ENCODE measurements around the gene KCNJ5.

KCNJ5 gene

DNA sequence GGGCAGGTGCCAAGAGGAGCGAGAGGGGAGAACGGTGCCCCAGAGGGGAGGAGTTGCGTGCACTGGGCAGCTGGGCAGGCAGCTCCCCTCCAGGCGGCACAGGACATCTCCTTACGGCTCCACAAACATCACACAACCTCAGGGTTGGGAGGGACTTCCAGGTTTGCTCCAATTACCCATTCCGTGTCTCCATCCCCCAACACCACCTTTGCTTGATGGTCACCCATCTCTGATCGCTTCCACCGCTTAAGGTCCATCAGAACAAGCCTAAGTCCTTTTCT is 66.0 kb downstream of the KCNJ5 start:
- TF ChIP-seq, protein P1, sequence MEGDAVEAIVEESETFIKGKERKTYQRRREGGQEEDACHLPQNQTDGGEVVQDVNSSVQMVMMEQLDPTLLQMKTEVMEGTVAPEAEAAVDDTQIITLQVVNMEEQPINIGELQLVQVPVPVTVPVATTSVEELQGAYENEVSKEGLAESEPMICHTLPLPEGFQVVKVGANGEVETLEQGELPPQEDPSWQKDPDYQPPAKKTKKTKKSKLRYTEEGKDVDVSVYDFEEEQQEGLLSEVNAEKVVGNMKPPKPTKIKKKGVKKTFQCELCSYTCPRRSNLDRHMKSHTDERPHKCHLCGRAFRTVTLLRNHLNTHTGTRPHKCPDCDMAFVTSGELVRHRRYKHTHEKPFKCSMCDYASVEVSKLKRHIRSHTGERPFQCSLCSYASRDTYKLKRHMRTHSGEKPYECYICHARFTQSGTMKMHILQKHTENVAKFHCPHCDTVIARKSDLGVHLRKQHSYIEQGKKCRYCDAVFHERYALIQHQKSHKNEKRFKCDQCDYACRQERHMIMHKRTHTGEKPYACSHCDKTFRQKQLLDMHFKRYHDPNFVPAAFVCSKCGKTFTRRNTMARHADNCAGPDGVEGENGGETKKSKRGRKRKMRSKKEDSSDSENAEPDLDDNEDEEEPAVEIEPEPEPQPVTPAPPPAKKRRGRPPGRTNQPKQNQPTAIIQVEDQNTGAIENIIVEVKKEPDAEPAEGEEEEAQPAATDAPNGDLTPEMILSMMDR (conservative IDR thresholded peaks at IDR 0.05): no peak
- H3K27ac ChIP-seq: no peak overlapping the region

DNA sequence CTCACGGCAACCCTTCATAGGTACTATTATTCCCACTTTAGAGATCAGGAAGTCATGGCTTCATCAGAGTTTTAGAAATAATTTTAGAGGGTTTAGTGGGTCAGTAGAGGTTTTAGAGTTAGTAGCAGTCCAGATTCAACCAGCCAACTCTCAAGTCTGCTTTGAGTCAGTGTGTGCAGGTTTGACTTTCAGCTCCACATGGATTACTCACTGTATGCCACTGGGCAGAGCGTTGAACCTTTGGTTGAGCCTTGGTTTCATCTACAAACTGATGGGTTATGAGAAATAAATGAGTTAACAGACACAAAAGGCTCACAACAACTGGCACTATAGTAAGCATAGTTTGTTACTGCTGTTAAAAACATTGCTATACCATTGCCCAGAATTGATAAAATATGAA is 70.5 kb downstream of the KCNJ5 start:
- no peak overlapping the region for H3K27ac ChIP-seq
- no peak for TF ChIP-seq ZFX (IDR thresholded peaks at IDR 0.05)
- TF ChIP-seq, protein P1 (conservative IDR thresholded peaks at IDR 0.05): no peak

DNA sequence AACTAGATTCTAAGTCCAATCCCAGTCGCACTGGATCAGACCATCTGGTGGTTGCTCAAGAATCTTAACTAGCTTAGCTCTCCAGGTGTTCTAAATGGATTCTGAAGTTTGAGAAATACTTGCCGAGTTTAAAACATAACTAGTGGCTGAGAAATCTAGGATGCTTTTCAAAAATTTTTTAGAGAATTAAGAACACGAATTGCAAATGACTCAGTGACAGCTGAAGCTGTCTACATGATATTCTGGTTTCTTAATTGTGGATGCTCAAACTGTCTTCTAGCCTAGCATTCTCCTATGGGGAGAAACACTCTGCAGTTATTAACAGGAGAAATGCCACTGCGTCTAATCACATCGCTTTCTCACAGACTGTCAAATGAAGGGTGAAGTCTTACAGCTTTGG is 71.7 kb downstream of the KCNJ5 start:
- TF ChIP-seq ZFX (IDR thresholded peaks at IDR 0.05): no peak
- TF ChIP-seq, protein P1 (conservative IDR thresholded peaks at IDR 0.05): no peak
- no peak overlapping the region for H3K27ac ChIP-seq

DNA sequence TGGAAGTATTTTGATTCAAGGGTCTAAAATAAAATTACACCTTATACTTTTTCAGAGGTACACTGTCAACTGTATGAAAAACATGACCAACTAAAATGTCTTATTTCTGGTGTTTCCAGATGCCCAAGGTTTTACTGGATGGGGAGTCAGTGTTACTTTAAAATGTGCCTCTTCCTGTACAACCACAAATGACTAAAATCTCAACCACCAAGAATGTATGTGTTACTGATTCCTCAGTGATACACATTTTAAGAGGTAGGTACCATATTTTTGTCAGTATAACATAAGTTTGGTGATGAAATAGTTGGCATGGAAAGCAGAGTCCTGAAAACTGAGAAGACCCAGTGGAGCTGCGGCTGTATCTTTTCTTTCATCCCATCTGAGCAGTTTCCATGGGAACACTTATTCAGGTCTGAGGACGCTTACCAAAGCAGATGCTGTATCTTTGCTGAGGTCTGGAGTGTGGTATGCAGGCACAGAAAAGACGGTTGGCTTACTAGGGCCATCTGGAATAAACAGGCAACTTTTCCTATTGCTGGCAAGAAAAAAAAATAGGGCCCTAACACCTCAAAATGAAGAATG is 72.7 kb downstream of the KCNJ5 start:
- H3K27ac ChIP-seq: no peak overlapping the region
- TF ChIP-seq, protein P1 (conservative IDR thresholded peaks at IDR 0.05): no peak
- no peak for TF ChIP-seq ZFX (IDR thresholded peaks at IDR 0.05)

DNA sequence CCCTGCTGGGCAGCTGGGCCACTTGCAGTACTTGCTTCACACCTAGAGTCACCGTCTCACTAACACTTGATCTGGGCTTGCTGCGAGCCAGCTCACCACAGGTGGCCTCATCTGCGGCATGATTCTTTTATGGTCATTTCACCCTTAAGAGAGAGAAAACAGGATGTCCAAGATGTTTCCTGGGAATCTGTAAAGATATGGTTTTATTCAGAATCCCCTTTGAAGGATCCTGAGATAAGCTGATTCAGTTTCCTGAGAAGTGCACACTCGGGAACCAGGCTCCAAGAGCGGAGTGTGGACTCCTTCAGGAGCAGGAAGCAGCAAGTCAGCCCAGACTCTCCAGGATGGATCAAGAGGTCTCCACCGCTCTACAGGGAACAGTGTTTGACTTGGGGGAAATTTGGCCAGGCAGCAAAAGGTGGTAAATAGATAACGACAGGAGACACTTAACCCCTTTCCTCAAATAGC is 73.3 kb downstream of the KCNJ5 start:
- H3K27ac ChIP-seq: no peak overlapping the region

DNA sequence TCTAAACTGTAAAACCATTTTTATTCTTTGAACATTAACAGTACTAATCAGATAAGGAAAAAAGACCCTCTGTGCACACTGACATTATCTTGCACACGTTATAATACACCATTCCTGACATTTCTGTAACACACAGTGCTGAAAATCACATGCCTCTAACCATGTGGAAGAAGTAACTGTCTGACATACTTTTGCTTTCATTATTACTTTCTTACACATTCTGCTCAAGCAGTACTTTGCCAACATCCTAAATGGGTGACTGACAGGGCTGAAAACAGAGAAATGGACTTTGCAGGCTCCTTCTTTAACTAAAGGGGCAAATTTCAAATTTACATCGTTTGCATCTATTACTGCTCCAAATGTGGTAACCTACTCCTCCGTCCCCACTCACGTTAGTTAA is 74.3 kb downstream of the KCNJ5 start:
- H3K27ac ChIP-seq: no peak overlapping the region
- TF ChIP-seq ZFX (IDR thresholded peaks at IDR 0.05): no peak
- TF ChIP-seq, protein P1 (conservative IDR thresholded peaks at IDR 0.05): no peak

More for the DNA sequence above, 73.3 kb downstream of the KCNJ5 start:
- TF ChIP-seq, protein P1 (conservative IDR thresholded peaks at IDR 0.05): no peak
- TF ChIP-seq ZFX (IDR thresholded peaks at IDR 0.05): no peak

DNA sequence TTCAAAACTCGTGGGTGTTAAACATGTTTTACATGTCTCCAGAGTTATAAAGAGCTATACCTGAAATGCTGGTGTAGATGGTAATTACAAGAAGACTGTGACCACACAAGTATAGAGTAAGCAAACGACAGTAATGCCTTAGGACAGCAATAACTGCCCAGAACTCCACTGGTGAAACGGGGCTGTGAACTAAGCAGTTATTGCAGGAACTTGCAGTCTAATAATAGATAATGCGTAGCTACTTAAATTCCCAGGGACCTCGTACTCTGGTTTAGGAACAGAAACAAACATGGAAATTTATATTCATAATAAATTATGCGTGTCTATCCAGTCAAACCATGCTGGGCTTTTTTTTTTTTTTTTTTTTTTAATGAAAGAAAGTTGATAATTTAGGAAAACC is 76.4 kb downstream of the KCNJ5 start:
- TF ChIP-seq ZFX (IDR thresholded peaks at IDR 0.05): no peak
- TF ChIP-seq, protein P1 (conservative IDR thresholded peaks at IDR 0.05): no peak

More for the DNA sequence above, 76.4 kb downstream of the KCNJ5 start:
- H3K27ac ChIP-seq: no peak overlapping the region

Measured in C4-2B (cell line).